Activated CD8-positive, alpha-beta T cell treated with anti-CD3 and anti-CD28 coated beads for 36 hours (primary cell): ENCODE data around the gene ST3GAL2. TPM values are rescaled to one million over a fixed set of nuclear protein-coding genes. Genes with fewer than 3 reads are reported as not detected.

Experiments
- ATAC-seq: fragments of 200-7000 bp; cut with Tn5 transposase; one replicate; pipeline ENCODE4 v1.10.0; 2021; ENCODE audit warnings: mild to moderate bottlenecking, moderate library complexity
- CTCF ChIA-PET: fragments of 350-600 bp; sonication (Branson Sonifier 250); formaldehyde crosslinking; loops from one replicate; lab custom pipeline; 2021; ENCODE audit warnings: antibody characterized with exemption; lab: Charles Lee
- POLR2A ChIA-PET: fragments of 350-600 bp; sonication (Branson Sonifier 250); formaldehyde crosslinking; loops from one replicate; lab custom pipeline; 2021; ENCODE audit warnings: antibody characterized with exemption; lab: Charles Lee
- DNase-seq: peaks from one replicate; pipeline ENCODE4 v3.0.0-alpha.2; 2020
- H3K27ac Mint-ChIP-seq: one replicate; pipeline ENCODE4 v1.8.0; 2021; ENCODE audit warnings: mild to moderate bottlenecking, mixed read lengths
- H3K27me3 Mint-ChIP-seq: one replicate; pipeline ENCODE4 v1.8.0; 2021; ENCODE audit warnings: mixed read lengths
- H3K36me3 Mint-ChIP-seq: one replicate; pipeline ENCODE4 v1.8.0; 2021; ENCODE audit warnings: low read depth, mixed read lengths
- H3K4me1 Mint-ChIP-seq: one replicate; pipeline ENCODE4 v1.8.0; 2021; ENCODE audit warnings: low read depth, mixed read lengths
- H3K4me3 Mint-ChIP-seq: one replicate; pipeline ENCODE4 v1.8.0; 2021; ENCODE audit warnings: mild to moderate bottlenecking, moderate library complexity, mixed read lengths
- H3K9me3 Mint-ChIP-seq: one replicate; pipeline ENCODE4 v1.8.0; 2021; ENCODE audit warnings: mixed read lengths
- CTCF ChIP-seq: fragments of 200-600 bp; IDR thresholded peaks from one replicate; pipeline ENCODE4 v1.8.0; 2022; ENCODE audit warnings: antibody characterized with exemption, mild to moderate bottlenecking
- intact Hi-C: fragments of 100-400 bp; cut with micrococcal nuclease; formaldehyde crosslinking; loops from one replicate; pipeline ENCODE4 v1.10.0; 2022
- total RNA-seq, 2 experiments: library from RNA; stranded (reverse); gene quantifications; one replicate each; pipeline ENCODE4 v1.2.3, GENCODE V29; 2021

ST3GAL2 gene
- total RNA-seq, 2 experiments from 2014 or later: 13.2 to 19.0 TPM

- intact Hi-C loops: loop anchor here (5.0 kb wide), 1 partner anchor 82 kb away; no protein-coding TSS in a partner anchor
- POLR2A ChIA-PET: interaction anchor here (0.7 to 5.2 kb wide), 2 partner anchors 14 to 78 kb away, joined by 3 to 34 read pairs; no protein-coding TSS in a partner anchor
- peaks cover 4% of the 10 kb centered on the region for H3K4me1 Mint-ChIP-seq
These were observed 44.0 kb downstream of the ST3GAL2 start for GRCh38 chr16:70394853-70395252.

GRCh38 chr16:70393662-70394061 lies 45.2 kb downstream of the ST3GAL2 start:
- Mint-ChIP-seq H3K4me3 (no peak overlapping the region), H3K27me3 (no peaks in the 10 kb centered on the region)

More at GRCh38 chr16:70394853-70395252, 44.0 kb downstream of the ST3GAL2 start:
- ATAC-seq (no peak), DNase-seq (no peak)
- Mint-ChIP-seq H3K36me3 (no peaks in the 10 kb centered on the region), H3K27me3 (no peaks in the 10 kb centered on the region), H3K27ac (no peak overlapping the region), H3K4me3 (no peak overlapping the region), H3K9me3 (no peaks in the 10 kb centered on the region)
- CTCF ChIA-PET: interaction anchor here (0.6 to 2.2 kb wide), 17 partner anchors 9 to 128 kb away, joined by 3 to 12 read pairs (median 4); partner anchors contain the start of gene FCSK
- TF ChIP-seq CTCF: no peak

GRCh38 chr16:70392606-70393005 lies 46.3 kb downstream of the ST3GAL2 start:
- no peak overlapping the region for H3K27ac Mint-ChIP-seq
- no peak for TF ChIP-seq CTCF
- peaks cover 6% of the 10 kb centered on the region for H3K36me3 Mint-ChIP-seq
- ChIA-PET POLR2A (interaction anchor here (0.6 to 5.2 kb wide), 4 partner anchors 12 to 130 kb away, joined by 3 to 34 read pairs (median 3); partner anchors contain the start of genes COG4 and ST3GAL2), CTCF (interaction anchor here (0.6 to 0.8 kb wide), 2 partner anchors 12 to 155 kb away, joined by 3 read pairs; no protein-coding TSS in a partner anchor)
- no peaks in the 10 kb centered on the region for H3K9me3 Mint-ChIP-seq
- ATAC-seq: no peak
- no peak for DNase-seq
- H3K27me3 Mint-ChIP-seq: no peaks in the 10 kb centered on the region
- H3K4me1 Mint-ChIP-seq: peaks cover 4% of the 10 kb centered on the region
- no peak overlapping the region for H3K4me3 Mint-ChIP-seq
- intact Hi-C loops: loop anchor here (5.0 kb wide), 1 partner anchor 85 kb away; no protein-coding TSS in a partner anchor

More at GRCh38 chr16:70393662-70394061, 45.2 kb downstream of the ST3GAL2 start:
- intact Hi-C loops: loop anchor here (5.0 kb wide), 1 partner anchor 84 kb away; no protein-coding TSS in a partner anchor
- no peak for ATAC-seq
- POLR2A ChIA-PET: interaction anchor here (0.7 to 5.2 kb wide), 3 partner anchors 13 to 233 kb away, joined by 3 to 34 read pairs (median 4); no protein-coding TSS in a partner anchor
- Mint-ChIP-seq H3K27ac (no peak overlapping the region), H3K4me1 (peaks cover 4% of the 10 kb centered on the region), H3K9me3 (no peaks in the 10 kb centered on the region), H3K36me3 (no peaks in the 10 kb centered on the region)
- no peak for DNase-seq
- no peak for TF ChIP-seq CTCF
- CTCF ChIA-PET: interaction anchor here (0.9 to 2.2 kb wide), 11 partner anchors 10 to 107 kb away, joined by 3 to 12 read pairs (median 5); partner anchors contain the start of gene FCSK

- DNase-seq: no peak
- intact Hi-C loops: loop anchor here (5.0 kb wide), 1 partner anchor 85 kb away; no protein-coding TSS in a partner anchor
- no peaks in the 10 kb centered on the region for H3K27me3 Mint-ChIP-seq
- H3K4me1 Mint-ChIP-seq: peaks cover 4% of the 10 kb centered on the region
- POLR2A ChIA-PET: interaction anchor here (0.6 to 5.2 kb wide), 4 partner anchors 11 to 131 kb away, joined by 3 to 34 read pairs (median 3); partner anchors contain the start of genes COG4 and ST3GAL2
- no peaks in the 10 kb centered on the region for H3K9me3 Mint-ChIP-seq
- CTCF ChIA-PET: interaction anchor here (0.8 kb wide), 1 partner anchor 12 kb away, joined by 3 read pairs; no protein-coding TSS in a partner anchor
- peaks cover 6% of the 10 kb centered on the region for H3K36me3 Mint-ChIP-seq
- no peak overlapping the region for H3K4me3 Mint-ChIP-seq
- no peak for TF ChIP-seq CTCF
- H3K27ac Mint-ChIP-seq: no peak overlapping the region
- ATAC-seq: no peak
These were observed 46.9 kb downstream of the ST3GAL2 start for GRCh38 chr16:70391881-70392481.
